Neural progenitor cell (in vitro differentiated cells): Measurements from ENCODE around the gene NEDD4. TPM values are rescaled to one million over a fixed set of nuclear protein-coding genes. Genes with fewer than 3 reads are reported as not detected.

Source experiments
- DNase-seq: peaks from one replicate; pipeline ENCODE4 v3.0.0-alpha.2; 2016; ENCODE audit warnings: low spot score
- H2AFZ ChIP-seq: fragments of 200-600 bp; sonication (generic); replicated peaks from 2 replicates; pipeline ENCODE4 v1.6.1; 2016; ENCODE audit warnings: antibody characterized with exemption
- H3F3A ChIP-seq: fragments of 200-600 bp; sonication (generic); 2 replicates; pipeline ENCODE4 v1.6.1; 2016; ENCODE audit warnings: antibody characterized with exemption, low read depth
- H3K27ac ChIP-seq: fragments of 200-600 bp; sonication (generic); 2 replicates; pipeline ENCODE4 v1.5.1; 2016; ENCODE audit warnings: mild to moderate bottlenecking
- H3K27me3 ChIP-seq: fragments of 200-600 bp; sonication (generic); 2 replicates; pipeline ENCODE4 v1.6.1; 2016; ENCODE audit warnings: mild to moderate bottlenecking, moderate library complexity
- H3K36me3 ChIP-seq: fragments of 200-600 bp; sonication (generic); 2 replicates; pipeline ENCODE4 v1.5.1; 2016
- H3K4me1 ChIP-seq: fragments of 200-600 bp; sonication (generic); 2 replicates; pipeline ENCODE4 v1.6.1; 2016; ENCODE audit warnings: mixed run types
- H3K4me2 ChIP-seq: fragments of 200-600 bp; sonication (generic); 2 replicates; pipeline ENCODE4 v1.6.1; 2016
- H3K4me3 ChIP-seq: fragments of 200-600 bp; sonication (generic); 2 replicates; pipeline ENCODE4 v1.5.1; 2016
- H3K79me2 ChIP-seq: fragments of 200-600 bp; sonication (generic); 2 replicates; pipeline ENCODE4 v1.6.1; 2016; ENCODE audit warnings: low read depth
- H3K9ac ChIP-seq: fragments of 200-600 bp; sonication (generic); 2 replicates; pipeline ENCODE4 v1.6.1; 2016
- H3K9me3 ChIP-seq: fragments of 200-600 bp; sonication (generic); 2 replicates; pipeline ENCODE4 v1.5.1; 2016; ENCODE audit warnings: low read depth
- H4K20me1 ChIP-seq: fragments of 200-600 bp; sonication (generic); 2 replicates; pipeline ENCODE4 v1.6.1; 2016; ENCODE audit warnings: low read depth
- H3K27ac Mint-ChIP-seq: 3 replicates; pipeline ENCODE4 v1.8.0; 2021; ENCODE audit warnings: mixed read lengths
- H3K27me3 Mint-ChIP-seq: 2 replicates; pipeline ENCODE4 v1.8.0; 2022; ENCODE audit warnings: low read depth, mild to moderate bottlenecking, inconsistent platforms, moderate library complexity, mixed read lengths; ENCODE audit not compliant: insufficient read depth
- H3K36me3 Mint-ChIP-seq: 3 replicates; pipeline ENCODE4 v1.8.0; 2021; ENCODE audit warnings: mixed read lengths
- H3K4me1 Mint-ChIP-seq: 3 replicates; pipeline ENCODE4 v1.8.0; 2021; ENCODE audit warnings: mixed read lengths
- H3K4me3 Mint-ChIP-seq: 3 replicates; pipeline ENCODE4 v1.8.0; 2021; ENCODE audit warnings: mild to moderate bottlenecking, moderate library complexity, mixed read lengths
- H3K9me3 Mint-ChIP-seq: 3 replicates; pipeline ENCODE4 v1.8.0; 2020; ENCODE audit warnings: mixed read lengths
- CTCF ChIP-seq: fragments of 200-600 bp; sonication (generic); IDR thresholded peaks from 2 replicates; pipeline ENCODE4 v1.5.1; 2017; ENCODE audit warnings: antibody characterized with exemption, mild to moderate bottlenecking
- EZH2 ChIP-seq: fragments of 200-600 bp; sonication (generic); IDR thresholded peaks from 2 replicates; pipeline ENCODE4 v1.6.1; 2017; ENCODE audit warnings: antibody characterized with exemption, mild to moderate bottlenecking, moderate library complexity
- EZH2phosphoT487 ChIP-seq: fragments of 200-600 bp; sonication (generic); IDR thresholded peaks from 2 replicates; pipeline ENCODE4 v1.6.1; 2017; ENCODE audit warnings: antibody characterized with exemption
- total RNA-seq: library from RNA; depleted of rRNA; stranded (reverse); fragments of >200 nt; gene quantifications from 2 replicates; pipeline ENCODE4 v1.2.3, GENCODE V29; 2015; ENCODE audit warnings: low replicate concordance

NEDD4 gene
- total RNA-seq, 1 donor from 2014 or later: 36.7 TPM

DNA sequence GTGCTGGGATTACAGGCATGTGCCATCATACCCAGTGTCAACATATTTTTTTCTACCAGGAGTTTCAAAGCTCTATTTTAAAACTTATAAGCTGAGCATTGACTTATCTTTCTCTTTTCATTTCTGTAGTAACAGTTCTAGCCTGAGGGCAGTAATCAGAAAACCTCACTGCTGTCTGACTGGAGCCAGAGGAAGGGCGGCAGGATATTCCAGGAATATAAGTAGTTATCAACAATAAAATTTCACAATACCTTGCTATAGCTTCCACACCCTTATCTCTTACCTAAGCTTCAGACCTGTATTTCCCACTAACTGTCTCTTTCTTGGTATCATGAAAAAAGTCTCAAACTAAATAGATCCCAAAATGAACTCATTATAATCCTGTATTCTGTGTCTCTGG, 5.1 kb upstream of the NEDD4 start:
- H3K36me3 ChIP-seq: no peaks in the 10 kb centered on the region
- peaks cover 20% of the 10 kb centered on the region for H3K27me3 ChIP-seq
- Mint-ChIP-seq H3K4me3 (no peak overlapping the region), H3K9me3 (no peaks in the 10 kb centered on the region), H3K27ac (no peak overlapping the region), H3K27me3 (no peaks in the 10 kb centered on the region), H3K4me1 (peaks cover 4% of the 10 kb centered on the region), H3K36me3 (no peaks in the 10 kb centered on the region)
- H3K4me2 ChIP-seq: no peak overlapping the region
- H3K4me1 ChIP-seq: no peaks in the 10 kb centered on the region
- no peaks in the 10 kb centered on the region for H3K9me3 ChIP-seq
- no peaks in the 10 kb centered on the region for H4K20me1 ChIP-seq
- no peak overlapping the region for H3K27ac ChIP-seq
- DNase-seq: no peak
- no peak overlapping the region for H2AFZ ChIP-seq
- TF ChIP-seq EZH2 (no peak), CTCF (no peak), EZH2phosphoT487 (no peak)
- H3F3A ChIP-seq: peaks cover 10% of the 10 kb centered on the region
- H3K4me3 ChIP-seq: no peak overlapping the region
- no peak overlapping the region for H3K9ac ChIP-seq
- H3K79me2 ChIP-seq: no peaks in the 10 kb centered on the region

- Histone ChIP-seq H3K4me2 (peak overlapping the region; percentile 71), H3K9me3 (no peaks in the 10 kb centered on the region), H3K9ac (no peak overlapping the region), H3K27me3 (peaks cover 28% of the 10 kb centered on the region), H3K27ac (no peak overlapping the region), H3K4me1 (peaks cover 23% of the 10 kb centered on the region), H3F3A (peaks cover 24% of the 10 kb centered on the region), H3K79me2 (peaks cover 6% of the 10 kb centered on the region), H2AFZ (peak overlapping the region; percentile 91), H3K4me3 (peak overlapping the region; percentile 95), H3K36me3 (no peaks in the 10 kb centered on the region), H4K20me1 (no peaks in the 10 kb centered on the region)
- Mint-ChIP-seq H3K36me3 (no peaks in the 10 kb centered on the region), H3K4me1 (peaks cover 35% of the 10 kb centered on the region), H3K4me3 (peak overlapping the region; percentile 94), H3K27me3 (no peaks in the 10 kb centered on the region), H3K27ac (peak overlapping the region; percentile 51), H3K9me3 (no peaks in the 10 kb centered on the region)
- TF ChIP-seq EZH2 (no peak), CTCF (no peak), EZH2phosphoT487 (no peak)
- DNase-seq: peak; percentile 78
Measured at GRCh38 chr15:55993804-55994560, 570 bp upstream of the NEDD4 start.

DNA sequence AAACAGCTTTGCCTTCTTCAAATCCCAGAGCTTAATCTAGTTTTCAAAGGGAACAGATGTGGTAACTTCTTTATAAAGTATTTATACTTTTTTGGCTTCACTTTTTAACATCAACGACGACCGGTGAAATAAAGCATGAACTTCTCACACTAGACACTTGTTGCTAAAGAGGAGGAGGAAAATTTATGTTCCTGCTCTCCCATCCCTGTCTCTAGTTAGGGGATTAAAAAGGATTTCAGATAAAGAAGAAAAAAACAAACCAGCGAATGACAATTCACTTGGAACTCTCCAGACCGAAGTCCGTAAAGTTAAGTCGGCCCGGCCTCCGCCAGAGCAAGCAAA, 672 bp downstream of the NEDD4 start:
- peaks cover 23% of the 10 kb centered on the region for H3K4me1 ChIP-seq
- H3K36me3 ChIP-seq: no peaks in the 10 kb centered on the region
- H3K9ac ChIP-seq: peak overlapping the region; percentile 40
- peaks cover 6% of the 10 kb centered on the region for H3K79me2 ChIP-seq
- peak overlapping the region; percentile 90 for H3K27ac Mint-ChIP-seq
- H3K27me3 Mint-ChIP-seq: peaks cover 2% of the 10 kb centered on the region
- peak overlapping the region; percentile 71 for H3K4me2 ChIP-seq
- H3K4me3 ChIP-seq: peak overlapping the region; percentile 95
- H3K9me3 ChIP-seq: no peaks in the 10 kb centered on the region
- no peak overlapping the region for H3K27ac ChIP-seq
- H3K9me3 Mint-ChIP-seq: peaks cover 2% of the 10 kb centered on the region
- peaks cover 3% of the 10 kb centered on the region for H3K36me3 Mint-ChIP-seq
- peaks cover 35% of the 10 kb centered on the region for H3K4me1 Mint-ChIP-seq
- peaks cover 28% of the 10 kb centered on the region for H3K27me3 ChIP-seq
- peaks cover 24% of the 10 kb centered on the region for H3F3A ChIP-seq
- TF ChIP-seq EZH2phosphoT487 (no peak), EZH2 (no peak), CTCF (no peak)
- H2AFZ ChIP-seq: peak overlapping the region; percentile 91
- no peaks in the 10 kb centered on the region for H4K20me1 ChIP-seq
- H3K4me3 Mint-ChIP-seq: peak overlapping the region; percentile 97
- no peak for DNase-seq
